ENCODE measurements around the gene POLR3B.

GRCh38 chr12:106317406-106318082 is 40.0 kb upstream of the POLR3B start:
- TF ChIP-seq CTCF (IDR thresholded peaks at IDR 0.05) (no peak), POLR2A (IDR thresholded peaks at IDR 0.05) (no peak)

Measured in testis (tissue), 2 donors.